ES-I3 (cell line): Measurements from ENCODE around the gene EPB41L3.
"Not testable (repeated sequence)": the region's sequence is repeated elsewhere in the genome, so short reads cannot be mapped to it uniquely, and the experiment has no call there.

Source experiments
- H3K36me3 ChIP-seq: 2 replicates; pipeline ENCODE4 v1.6.1; 2013; ENCODE audit warnings: mild to moderate bottlenecking, low read length, control low read depth, moderate library complexity; ENCODE audit not compliant: insufficient read depth
- H3K4me1 ChIP-seq: 2 replicates; pipeline ENCODE4 v1.6.1; 2013; ENCODE audit warnings: mild to moderate bottlenecking, control low read depth, low read length; ENCODE audit not compliant: insufficient read depth
- H3K9ac ChIP-seq: 2 replicates; pipeline ENCODE4 v1.6.1; 2013; ENCODE audit warnings: low read depth, mild to moderate bottlenecking, low read length, moderate library complexity
- H3K9me3 ChIP-seq: 2 replicates; pipeline ENCODE4 v1.6.1; 2013; ENCODE audit warnings: mild to moderate bottlenecking, low read length, moderate library complexity; ENCODE audit not compliant: control insufficient read depth, insufficient read depth

Gene EPB41L3

GRCh38 chr18:5543773-5544389 is at the start of gene EPB41L3:
Gene EPB41L3 (minus strand): TSS chr18:5543997. CDS start chr18:5489183, 54,814 bp downstream.
- Histone ChIP-seq H3K4me1 (peaks cover 8% of the 10 kb centered on the region), H3K36me3 (no peaks in the 10 kb centered on the region), H3K9ac (peak within 1 kb of the TSS; percentile 87), H3K9me3 (no peaks in the 10 kb centered on the region)

DNA sequence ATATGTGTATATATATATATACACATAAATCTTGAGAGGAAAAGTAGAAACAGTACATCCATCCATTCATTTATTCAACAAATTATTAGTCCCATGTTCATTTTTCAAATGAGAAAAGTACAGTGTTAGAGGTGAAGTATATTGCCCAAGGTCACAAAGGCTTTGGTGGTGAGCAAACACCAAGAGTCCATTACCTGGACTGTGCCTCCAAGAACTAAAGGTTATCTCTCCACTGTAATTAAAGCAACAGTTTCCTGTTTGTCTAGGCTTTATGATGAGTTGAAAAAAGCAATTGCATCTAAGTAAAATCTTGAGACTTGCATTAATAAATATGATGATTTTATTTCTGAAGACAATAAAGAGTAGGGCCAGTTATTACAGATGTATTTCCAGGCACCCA is 44.7 kb upstream of the EPB41L3 start:
- no peaks in the 10 kb centered on the region for H3K9me3 ChIP-seq
- H3K36me3 ChIP-seq = no peaks in the 10 kb centered on the region
- peaks cover 13% of the 10 kb centered on the region; the same call in 1 of the 2 replicates for H3K4me1 ChIP-seq
- no peak overlapping the region for H3K9ac ChIP-seq

GRCh38 chr18:5585653-5586052 is 41.9 kb upstream of the EPB41L3 start:
- Histone ChIP-seq H3K36me3 (no peaks in the 10 kb centered on the region), H3K9me3 (no peaks in the 10 kb centered on the region), H3K9ac (no peak overlapping the region), H3K4me1 (peaks cover 24% of the 10 kb centered on the region)

DNA sequence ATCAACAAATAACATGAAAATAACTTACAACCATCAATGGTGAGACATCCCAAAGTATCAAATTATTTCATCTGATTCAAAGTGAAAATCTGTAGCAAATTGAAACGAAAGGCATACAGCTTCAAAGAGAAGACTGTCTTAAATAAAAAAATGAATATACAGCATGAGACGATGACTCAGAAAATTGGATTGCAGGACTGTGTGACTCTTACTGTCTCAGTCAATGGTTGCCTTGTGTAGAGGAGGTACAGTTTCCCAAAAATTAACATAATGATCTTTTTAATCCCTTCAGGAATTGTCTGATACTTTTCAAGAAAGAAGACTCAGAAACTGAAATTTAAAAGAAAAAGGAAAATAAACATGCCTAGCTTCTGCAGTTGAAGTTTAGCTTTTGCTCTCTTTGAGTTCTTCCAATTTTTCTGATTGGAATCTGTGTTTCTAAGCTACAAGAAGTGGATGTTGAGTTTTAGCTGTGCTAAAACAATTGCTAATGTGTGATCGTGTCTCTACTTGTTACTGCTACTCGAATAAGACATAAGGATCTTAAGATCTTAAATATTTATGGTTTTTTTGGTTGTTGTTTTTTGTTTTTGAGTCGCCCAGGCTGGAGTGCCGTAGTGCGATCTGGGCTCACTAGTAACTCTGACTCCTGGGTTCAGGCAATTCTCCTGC is 41.1 kb upstream of the EPB41L3 start:
- Histone ChIP-seq H3K4me1 (peaks cover 24% of the 10 kb centered on the region), H3K9ac (no peak overlapping the region), H3K36me3 (no peaks in the 10 kb centered on the region), H3K9me3 (no peaks in the 10 kb centered on the region)

DNA sequence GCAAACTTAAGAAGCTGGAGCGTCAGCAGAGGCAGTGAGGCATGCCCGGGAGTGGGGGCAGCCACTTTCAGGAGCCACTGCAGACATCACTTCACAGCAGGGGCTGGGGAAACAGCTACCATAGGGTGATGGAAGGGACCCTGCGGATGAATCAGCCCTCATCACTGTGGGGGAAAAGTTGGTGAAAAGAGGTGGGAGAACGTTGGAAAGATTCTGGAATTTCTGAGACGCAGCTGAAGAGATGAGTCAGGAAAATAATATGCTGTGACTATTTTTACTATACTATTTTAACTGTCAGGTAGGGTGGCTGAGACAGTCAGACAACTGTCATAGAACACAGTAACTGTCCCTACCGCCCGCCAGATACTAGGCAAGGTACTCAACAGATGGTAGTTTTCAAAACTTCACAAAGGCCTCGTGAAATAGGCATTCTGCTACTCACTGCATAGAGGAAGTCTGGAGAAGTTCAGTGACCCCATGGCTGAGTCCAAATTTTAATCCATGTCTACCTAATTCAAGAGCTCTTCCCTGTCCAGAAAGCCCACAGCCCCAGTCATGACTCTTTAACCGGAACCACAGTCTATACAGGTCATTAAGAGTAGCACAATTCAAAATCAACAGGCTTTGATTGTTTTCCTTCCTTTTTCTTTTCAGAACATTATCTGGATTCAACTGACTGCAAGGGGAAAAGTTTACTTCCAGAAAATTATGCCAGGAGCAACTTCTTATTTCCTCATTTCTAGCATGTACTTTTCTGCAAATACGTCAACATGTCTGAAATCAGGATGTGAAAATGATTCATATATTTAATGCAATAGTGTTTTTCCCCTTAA is 39.3 kb upstream of the EPB41L3 start:
- H3K9ac ChIP-seq = no peak overlapping the region
- no peaks in the 10 kb centered on the region for H3K9me3 ChIP-seq
- H3K36me3 ChIP-seq = no peaks in the 10 kb centered on the region
- H3K4me1 ChIP-seq = peaks cover 24% of the 10 kb centered on the region

DNA sequence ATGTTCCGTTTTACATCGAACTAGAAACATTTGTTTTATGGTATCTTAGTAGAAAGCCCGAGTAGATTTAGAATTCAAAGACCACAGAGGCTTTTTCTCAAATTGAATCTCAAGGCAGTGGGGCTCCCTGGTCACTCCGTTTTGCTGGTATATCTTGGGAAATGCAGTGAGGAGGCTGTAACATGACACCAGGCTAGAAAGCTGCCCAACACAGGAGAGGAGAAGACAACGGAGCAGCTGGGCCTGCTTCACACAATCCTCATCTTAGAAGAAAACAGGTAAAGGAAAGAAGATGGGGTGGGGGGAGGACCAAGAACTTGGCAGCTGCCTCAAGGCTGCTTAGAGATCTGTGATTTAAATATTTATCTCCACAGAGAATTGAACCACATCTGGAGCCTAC is 38.3 kb upstream of the EPB41L3 start:
- Histone ChIP-seq H3K4me1 (peaks cover 24% of the 10 kb centered on the region), H3K9me3 (no peaks in the 10 kb centered on the region), H3K9ac (no peak overlapping the region), H3K36me3 (no peaks in the 10 kb centered on the region)

DNA sequence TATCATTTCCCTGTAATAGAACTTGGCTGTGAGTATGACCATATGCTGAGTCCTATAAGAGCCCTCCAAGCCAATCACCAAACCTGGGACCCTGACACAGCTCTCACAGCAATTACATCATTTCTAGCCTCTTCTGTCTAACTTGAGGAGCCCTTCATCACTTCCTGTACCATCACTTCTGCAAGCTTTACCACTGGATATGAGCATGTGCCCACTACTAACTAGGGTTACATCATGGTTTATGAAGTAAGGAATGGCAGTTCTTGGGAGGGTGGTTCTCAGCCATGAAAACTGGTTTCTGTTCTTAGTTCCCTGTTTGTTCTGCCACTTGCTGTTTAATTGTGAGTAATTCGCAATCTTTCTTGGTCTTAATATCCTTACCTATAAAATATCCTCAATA is 31.0 kb upstream of the EPB41L3 start:
- Histone ChIP-seq H3K9ac (no peak overlapping the region), H3K9me3 (no peaks in the 10 kb centered on the region), H3K36me3 (no peaks in the 10 kb centered on the region), H3K4me1 (peaks cover 8% of the 10 kb centered on the region; the same call in 1 of the 2 replicates)

DNA sequence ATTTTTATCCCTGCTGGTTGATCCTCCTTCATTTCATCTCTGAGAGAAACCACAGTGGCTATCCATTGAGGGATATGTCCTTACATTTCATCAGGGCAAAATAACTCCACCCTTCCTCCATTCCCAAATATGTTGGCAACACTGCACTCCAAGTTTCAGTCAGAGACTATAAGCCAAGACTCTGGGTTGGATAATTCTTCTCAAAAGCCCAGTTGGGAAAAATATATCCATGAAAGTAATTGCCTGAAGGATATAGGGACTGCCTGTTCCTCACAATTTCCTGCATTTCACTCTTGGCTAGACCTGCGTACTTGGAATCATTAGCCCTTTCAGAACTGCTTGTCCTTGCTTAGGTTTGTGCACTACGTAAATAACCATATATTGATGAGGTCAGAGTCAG is 27.9 kb upstream of the EPB41L3 start:
- Histone ChIP-seq H3K4me1 (peaks cover 14% of the 10 kb centered on the region; the same call in 1 of the 2 replicates), H3K9ac (no peak overlapping the region), H3K36me3 (no peaks in the 10 kb centered on the region), H3K9me3 (no peaks in the 10 kb centered on the region)

DNA sequence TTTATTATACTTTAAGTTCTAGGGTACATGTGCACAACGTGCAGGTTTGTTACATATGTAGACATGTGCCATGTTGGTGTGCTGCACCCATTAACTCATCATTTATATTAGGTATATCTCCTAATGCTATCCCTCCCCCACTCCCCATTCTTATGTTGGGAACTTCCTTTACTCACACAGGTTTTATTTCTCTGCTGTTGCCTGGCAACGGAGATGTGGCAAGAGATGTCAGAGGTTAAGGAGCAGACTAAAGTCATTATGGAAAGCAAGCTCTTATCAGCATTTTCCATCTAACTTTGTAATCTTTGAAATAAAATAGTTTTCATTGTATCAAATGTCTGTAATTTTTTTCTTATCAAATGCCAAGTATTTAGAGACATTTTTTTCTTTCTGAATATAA is 26.8 kb upstream of the EPB41L3 start:
- not testable (repeated sequence) for H3K9me3 ChIP-seq, H3K9ac ChIP-seq, H3K36me3 ChIP-seq
- peaks cover 14% of the 10 kb centered on the region; the same call in 1 of the 2 replicates for H3K4me1 ChIP-seq

GRCh38 chr18:5568416-5568815 is 24.6 kb upstream of the EPB41L3 start:
- Histone ChIP-seq H3K36me3 (no peaks in the 10 kb centered on the region), H3K9me3 (no peaks in the 10 kb centered on the region), H3K9ac (no peak overlapping the region), H3K4me1 (peaks cover 12% of the 10 kb centered on the region; the same call in 1 of the 2 replicates)

DNA sequence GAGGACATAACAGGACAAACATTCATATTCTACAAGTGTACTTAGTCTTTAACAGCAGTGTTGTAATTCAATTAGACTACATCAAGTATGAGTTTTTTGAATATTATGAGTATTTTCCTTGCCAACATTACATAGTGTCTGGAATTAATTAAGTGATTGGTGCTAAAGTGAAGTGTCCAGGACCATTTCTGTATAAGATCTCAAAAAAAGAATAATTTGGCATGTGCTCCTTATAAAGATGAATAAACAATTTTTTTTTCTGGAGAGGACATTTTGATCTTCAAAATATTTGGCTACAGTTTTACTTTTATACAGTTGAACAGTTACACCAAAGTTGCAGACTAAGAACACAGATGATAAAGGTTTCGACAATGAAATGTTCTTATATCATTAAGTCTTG is 15.1 kb upstream of the EPB41L3 start:
- H3K9ac ChIP-seq = no peak overlapping the region
- H3K36me3 ChIP-seq = no peaks in the 10 kb centered on the region
- no peaks in the 10 kb centered on the region for H3K4me1 ChIP-seq
- no peaks in the 10 kb centered on the region for H3K9me3 ChIP-seq

GRCh38 chr18:5556310-5556974 is 12.6 kb upstream of the EPB41L3 start:
- no peaks in the 10 kb centered on the region for H3K36me3 ChIP-seq
- H3K9ac ChIP-seq = no peak overlapping the region
- no peaks in the 10 kb centered on the region for H3K4me1 ChIP-seq
- H3K9me3 ChIP-seq = no peaks in the 10 kb centered on the region

DNA sequence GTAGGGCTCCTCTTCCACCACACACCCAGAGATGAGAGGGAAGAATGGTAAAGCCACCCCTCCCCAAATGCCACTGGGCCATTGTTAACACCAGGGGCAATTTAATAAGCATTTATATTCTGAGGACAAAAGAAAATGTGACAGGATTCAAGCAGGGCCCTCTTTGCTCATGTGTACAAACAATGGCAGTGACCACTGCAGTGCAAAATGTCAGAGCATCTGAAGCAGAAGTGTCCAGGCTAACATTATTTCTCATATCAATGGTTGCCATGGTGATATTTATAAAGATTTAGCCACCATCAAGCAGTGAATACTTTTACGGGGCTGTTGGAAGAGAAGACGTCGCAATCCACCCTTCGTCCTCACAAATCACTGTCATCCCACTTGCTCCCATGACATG is 10.8 kb upstream of the EPB41L3 start:
- Histone ChIP-seq H3K9ac (no peak overlapping the region), H3K9me3 (no peaks in the 10 kb centered on the region), H3K36me3 (no peaks in the 10 kb centered on the region), H3K4me1 (no peaks in the 10 kb centered on the region)

GRCh38 chr18:5546660-5547059 is 2.9 kb upstream of the EPB41L3 start:
- no peaks in the 10 kb centered on the region for H3K9me3 ChIP-seq
- no peaks in the 10 kb centered on the region for H3K36me3 ChIP-seq
- H3K4me1 ChIP-seq = peaks cover 7% of the 10 kb centered on the region
- no peak overlapping the region for H3K9ac ChIP-seq
